Lung (tissue), 12 donors: Measurements from ENCODE around the gene CCDC77. TPM values are rescaled to one million over a fixed set of nuclear protein-coding genes. Genes with fewer than 3 reads are reported as not detected.

Source experiments
- ATAC-seq: fragments of 200-7000 bp; cut with Tn5 transposase; one replicate; pipeline ENCODE4 v1.9.1; 2020; ENCODE audit warnings: moderate number of reproducible peaks; ENCODE audit not compliant: insufficient read depth, low FRiP score
- DNase-seq, 3 donors: peaks; one replicate each; pipeline ENCODE4 v3.0.0-alpha.2; 2013 to 2017
- H3K27ac ChIP-seq, 2 donors: one replicate each; pipeline ENCODE4 v1.5.1; 2013; ENCODE audit warnings: mild to moderate bottlenecking in 2 of 2, moderate library complexity in 2 of 2, control low read depth in 1 of 2, inconsistent platforms in 1 of 2, low read depth in 1 of 2, low read length in 1 of 2
- H3K27me3 ChIP-seq, 3 donors: one replicate each; pipeline ENCODE4 v1.5.1; 2013; ENCODE audit warnings: low read length in 2 of 3; ENCODE audit not compliant: control insufficient read depth in 3 of 3, insufficient read depth in 3 of 3
- H3K36me3 ChIP-seq, 4 donors: one replicate each; pipeline ENCODE4 v1.5.1; 2013; ENCODE audit warnings: low read length in 4 of 4, mild to moderate bottlenecking in 1 of 4, moderate library complexity in 1 of 4; ENCODE audit not compliant: control insufficient read depth in 4 of 4, insufficient read depth in 4 of 4
- H3K4me1 ChIP-seq, 5 donors: one replicate each; pipeline ENCODE4 v1.5.1; 2013; ENCODE audit warnings: low read length in 5 of 5, mild to moderate bottlenecking in 2 of 5, moderate library complexity in 1 of 5; ENCODE audit not compliant: control insufficient read depth in 5 of 5, insufficient read depth in 5 of 5
- H3K4me3 ChIP-seq: one replicate; pipeline ENCODE4 v1.5.1; 2013; ENCODE audit warnings: mild to moderate bottlenecking, control low read depth, moderate library complexity
- H3K9ac ChIP-seq, 2 donors: one replicate each; pipeline ENCODE4 v1.5.1; 2013; ENCODE audit warnings: low read length in 2 of 2, control low read depth in 1 of 2; ENCODE audit not compliant: insufficient read depth in 1 of 2
- H3K9me3 ChIP-seq, 4 donors: one replicate each; pipeline ENCODE4 v1.5.1; 2013; ENCODE audit warnings: low read length in 3 of 4, mild to moderate bottlenecking in 1 of 4, moderate library complexity in 1 of 4; ENCODE audit not compliant: control insufficient read depth in 4 of 4, insufficient read depth in 3 of 4
- CTCF ChIP-seq: IDR thresholded peaks from 2 replicates; pipeline ENCODE4 v1.5.1; 2012; ENCODE audit warnings: mild to moderate bottlenecking; ENCODE audit errors: control extremely low read depth, extremely low read depth
- WGBS, 2 donors: extraction: QIAGEN DNeasy Blood & Tissue Kit; methylation state at CpG; one replicate each; pipeline ENCODE4 v1.1.7; 2013; 5-methylcytosine and 5-hydroxymethylcytosine counted together
- polyA plus RNA-seq, 2 donors: library from polyadenylated mRNA; stranded (reverse); fragments of 200-250 nt; gene quantifications; one replicate each; pipeline ENCODE4 v1.2.1, GENCODE V29; 2013
- total RNA-seq, 2 donors: library from RNA; depleted of rRNA in 1 of 2; stranded (reverse); fragments of >200 nt in 1 of 2; gene quantifications; one replicate each; pipeline ENCODE4 v1.2.1, GENCODE V29; 2014 to 2021
- donor health status: control.
- donor health status: control.
- donor health status: Bipolar disorder and iron deficiency.
- donor health status: healthy.
- donor health status: DM: yes; HTN: yes; CAD: no.

CCDC77 gene
- total and polyA plus RNA-seq, 4 donors = 3.2 to 20.6 (median 5.0) TPM

DNA sequence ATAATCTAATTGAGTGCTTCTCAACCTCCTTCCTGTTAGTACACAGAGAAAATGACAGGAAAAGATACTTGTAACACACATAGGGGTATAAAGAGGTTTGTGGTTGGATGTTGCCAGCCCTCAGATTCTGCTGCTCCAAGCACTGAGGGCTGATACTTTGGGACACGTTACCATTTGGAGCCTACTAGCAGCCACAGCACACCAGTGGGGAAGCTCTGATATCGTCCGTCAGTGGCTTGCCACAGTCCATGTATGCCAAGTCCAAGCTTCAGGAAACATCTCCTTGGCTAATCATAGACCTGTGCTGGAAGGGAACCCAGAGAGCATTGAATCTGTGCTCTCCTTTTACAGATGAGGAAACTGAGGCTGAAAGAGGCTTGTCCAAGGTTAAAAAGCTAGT is 80.6 kb downstream of the CCDC77 start:
- no peak for ATAC-seq
- Histone ChIP-seq H3K9ac (no peak overlapping the region), H3K4me1 (peaks cover 0 to 4% (median 0%) of the 10 kb centered on the region in 5 donors), H3K27ac (peak overlapping the region in 1 of 2 donors; percentile 49), H3K36me3 (no peaks in the 10 kb centered on the region), H3K27me3 (no peaks in the 10 kb centered on the region), H3K4me3 (no peak overlapping the region), H3K9me3 (no peaks in the 10 kb centered on the region)
- no peak for TF ChIP-seq CTCF
- no peak for DNase-seq
- WGBS, 2 donors = 59 to 78% methylated on average over 3 of the region's 3 CpGs

DNA sequence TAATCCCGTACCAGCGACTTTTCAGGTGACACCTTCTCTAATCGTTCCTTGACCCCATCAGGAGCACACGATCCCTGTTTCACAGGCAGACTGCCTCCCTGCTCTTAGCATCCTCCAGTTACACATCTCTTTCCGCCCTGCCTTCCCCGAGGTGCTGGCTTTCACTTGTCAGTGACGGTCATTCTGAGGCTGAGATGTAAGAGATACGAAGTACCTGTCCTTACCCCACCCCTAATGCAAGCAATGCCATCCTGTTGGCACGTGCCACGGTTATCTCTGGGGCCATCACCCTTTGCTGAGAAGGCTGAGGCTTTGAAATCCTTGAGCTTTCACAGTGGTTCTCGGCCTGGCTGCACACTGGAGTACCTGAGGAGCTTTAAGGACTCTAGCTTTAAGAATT is 82.7 kb downstream of the CCDC77 start:
- H3K27ac ChIP-seq = no peak overlapping the region
- no peak overlapping the region for H3K4me3 ChIP-seq
- H3K27me3 ChIP-seq = no peaks in the 10 kb centered on the region
- DNase-seq (no peak), ATAC-seq (no peak)
- H3K4me1 ChIP-seq = no peaks in the 10 kb centered on the region
- no peak overlapping the region for H3K9ac ChIP-seq
- no peak for TF ChIP-seq CTCF
- H3K9me3 ChIP-seq = no peaks in the 10 kb centered on the region
- 73 to 79% methylated on average over 11 of the region's 11 CpGs for WGBS, 2 donors
- H3K36me3 ChIP-seq = no peaks in the 10 kb centered on the region

- Histone ChIP-seq H3K4me3 (no peak overlapping the region), H3K9ac (no peak overlapping the region), H3K36me3 (no peaks in the 10 kb centered on the region), H3K27me3 (no peaks in the 10 kb centered on the region), H3K27ac (no peak overlapping the region), H3K4me1 (no peaks in the 10 kb centered on the region), H3K9me3 (no peaks in the 10 kb centered on the region)
- DNase-seq (no peak), ATAC-seq (no peak)
- TF ChIP-seq CTCF = no peak
Observed at GRCh38 chr12:490260-490659, 88.8 kb downstream of the CCDC77 start.

Other genes starting within 250 kb of the CCDC77 start
- gene SLC6A12, start 187.5 kb upstream of the CCDC77 start, total RNA-seq = 1 to 10 TPM; 4.1 to 4.5 TPM
- gene SLC6A12, start 187.5 kb upstream of the CCDC77 start, polyA plus RNA-seq = 1 to 10 TPM; 1.7 to 2.1 TPM
- gene SLC6A13, start 138.8 kb upstream of the CCDC77 start, total RNA-seq = 1 to 10 TPM; 1.1 to 2.4 TPM
- 1 to 10 TPM in 1 of 2 donors, under 1 TPM in 1; 0.46 to 1.0 TPM for gene SLC6A13, start 138.8 kb upstream of the CCDC77 start, polyA plus RNA-seq
- 100 to 1,000 TPM in 1 of 2 donors, 10 to 100 TPM in 1; 60.7 to 101 TPM for gene KDM5A, start 12.3 kb upstream of the CCDC77 start, total RNA-seq
- 10 to 100 TPM in 1 of 2 donors, 1 to 10 TPM in 1; 6.2 to 11.6 TPM for gene KDM5A, start 12.3 kb upstream of the CCDC77 start, polyA plus RNA-seq
- 10 to 100 TPM in 1 of 2 donors, 1 to 10 TPM in 1; 1.7 to 36.1 TPM for gene B4GALNT3, start 58.3 kb downstream of the CCDC77 start, total RNA-seq
- gene B4GALNT3, start 58.3 kb downstream of the CCDC77 start, polyA plus RNA-seq = 10 to 100 TPM in 1 of 2 donors, 1 to 10 TPM in 1; 8.8 to 17.2 TPM